CD4-positive, alpha-beta T cell treated with Interleukin-6 for 4 hours (primary cell): ENCODE results near the gene CRLF3.
"Not testable (repeated sequence)": the region's sequence is repeated elsewhere in the genome, so short reads cannot be mapped to it uniquely, and the experiment has no call there.

ENCODE experiments used
- DNase-seq: peaks from one replicate; pipeline ENCODE4 v3.0.0-alpha.2; 2020; ENCODE audit warnings: mixed read lengths

CRLF3 gene

DNA sequence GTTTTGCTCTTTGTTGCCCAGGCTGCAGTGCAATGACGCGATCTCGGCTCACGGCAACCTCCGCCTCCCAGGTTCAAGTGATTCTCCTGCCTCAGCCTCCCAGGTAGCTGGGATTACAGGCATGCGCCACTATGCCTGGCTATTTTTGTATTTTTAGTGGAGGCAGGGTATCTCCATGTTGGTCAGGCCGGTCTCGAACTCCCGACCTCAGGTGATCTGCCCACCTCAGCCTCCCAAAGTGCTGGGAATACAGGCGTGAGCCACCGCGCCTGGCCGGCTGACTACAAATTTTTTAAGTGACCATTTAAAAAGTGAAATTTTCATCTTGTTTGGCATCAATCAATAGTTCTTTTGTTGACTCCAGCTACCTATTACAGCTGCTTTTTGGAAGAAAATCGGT, 90.3 kb downstream of the CRLF3 start:
- DNase-seq = not testable (repeated sequence)
